HL-60/S4 (cell line): Measurements from ENCODE around the gene ETHE1.

Source experiments
- in situ Hi-C: fragments of 300-500 bp; cut with MboI; formaldehyde crosslinking; loops from 2 replicates; pipeline ENCODE4 v1.14.3; 2022; ENCODE audit warnings: low sequenced_read_pairs

The ETHE1 gene, protein sequence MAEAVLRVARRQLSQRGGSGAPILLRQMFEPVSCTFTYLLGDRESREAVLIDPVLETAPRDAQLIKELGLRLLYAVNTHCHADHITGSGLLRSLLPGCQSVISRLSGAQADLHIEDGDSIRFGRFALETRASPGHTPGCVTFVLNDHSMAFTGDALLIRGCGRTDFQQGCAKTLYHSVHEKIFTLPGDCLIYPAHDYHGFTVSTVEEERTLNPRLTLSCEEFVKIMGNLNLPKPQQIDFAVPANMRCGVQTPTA

GRCh38 chr19:43526884-43527859, at the start of gene ETHE1:
ETHE1 (minus strand) TSS chr19:43527201; CDS start chr19:43527177, 24 bp downstream.
- in situ Hi-C loops = no loop called here

- in situ Hi-C loops = no loop called here
Measured at GRCh38 chr19:43575955-43576878, 49.2 kb upstream of the ETHE1 start.

GRCh38 chr19:43575156-43575950, 48.4 kb upstream of the ETHE1 start, which contains the start of the genes PINLYP and XRCC1:
PINLYP (plus strand) TSS chr19:43575801; CDS start chr19:43577192, 1,391 bp downstream.
XRCC1 (minus strand) TSS chr19:43575527; CDS start chr19:43575458, 69 bp downstream.
- in situ Hi-C loops = no loop called here

DNA sequence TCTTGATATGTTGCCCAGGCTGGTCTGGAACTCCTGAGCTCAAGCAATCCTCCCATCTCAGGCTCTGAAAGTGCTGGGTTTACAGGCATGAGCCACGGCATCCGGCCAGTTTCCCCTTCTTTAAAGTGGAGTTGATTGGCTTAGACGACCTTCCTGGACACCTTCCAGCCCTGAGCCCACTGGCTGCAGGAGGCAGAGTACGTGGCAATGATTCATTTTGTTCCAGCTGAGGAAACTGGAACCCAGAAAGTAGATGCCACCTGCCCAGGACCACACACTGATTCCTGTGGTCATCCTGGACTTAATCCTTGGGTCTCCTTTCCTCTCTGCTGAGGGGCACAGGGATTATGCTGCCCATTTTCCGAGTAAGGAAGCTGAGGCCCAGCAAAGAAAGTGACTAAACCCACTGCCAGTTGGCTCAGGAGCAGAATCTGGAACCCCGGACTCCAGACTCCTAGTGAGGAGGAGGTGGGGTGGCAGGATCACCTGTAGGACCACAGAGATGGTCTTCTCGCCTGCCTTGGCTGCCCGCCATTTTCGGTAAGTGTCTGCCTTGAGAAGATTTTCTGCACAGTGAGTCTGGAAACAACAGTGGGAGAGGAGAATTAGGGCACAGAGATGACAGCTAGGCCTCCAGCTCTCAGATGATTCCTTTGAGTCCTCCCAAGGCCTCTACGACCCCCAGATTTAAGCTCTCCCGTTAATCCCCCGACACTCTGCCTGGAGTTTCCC, 47.6 kb upstream of the ETHE1 start:
- in situ Hi-C loops = no loop called here

DNA sequence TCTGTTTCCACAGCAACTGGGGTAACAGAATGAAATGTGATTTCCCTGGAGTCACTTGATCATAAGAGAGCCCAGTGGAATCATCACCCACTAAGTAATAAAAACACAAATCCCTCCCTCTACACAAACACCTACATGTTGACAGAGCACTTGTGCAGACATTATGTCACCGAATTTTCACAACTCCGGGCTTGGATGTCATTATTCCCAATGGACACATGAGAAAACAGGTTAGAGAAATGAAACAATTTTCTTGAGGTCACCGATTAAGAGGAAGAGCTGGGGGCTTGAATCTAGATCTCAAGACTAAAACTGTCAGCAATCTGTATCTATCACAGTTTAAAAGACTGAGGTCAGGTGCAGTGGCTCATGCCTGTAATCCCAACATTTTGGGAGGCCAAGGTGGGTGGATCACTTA, 45.2 kb upstream of the ETHE1 start:
- in situ Hi-C loops = no loop called here

- in situ Hi-C loops = no loop called here
Measured at GRCh38 chr19:43570174-43570791, 43.3 kb upstream of the ETHE1 start.

DNA sequence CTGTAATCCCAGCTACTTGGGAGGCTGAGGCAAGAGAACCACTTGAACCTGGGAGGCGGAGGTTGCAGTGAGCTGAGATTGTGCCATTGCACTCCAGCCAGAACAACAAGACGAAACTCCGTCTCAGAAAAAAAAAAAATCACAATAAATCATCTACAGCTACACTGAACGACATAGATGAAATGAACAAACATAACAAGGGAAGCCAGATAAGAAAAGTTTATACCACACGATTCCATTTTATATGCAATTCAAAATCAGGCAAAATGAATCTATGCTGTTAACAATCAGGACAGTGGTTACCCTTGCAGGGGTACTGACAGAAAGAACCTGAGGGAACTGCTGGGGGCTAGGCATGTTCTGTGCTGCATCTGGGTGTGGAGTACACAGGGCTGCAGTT, 42.7 kb upstream of the ETHE1 start:
- in situ Hi-C loops = no loop called here

DNA sequence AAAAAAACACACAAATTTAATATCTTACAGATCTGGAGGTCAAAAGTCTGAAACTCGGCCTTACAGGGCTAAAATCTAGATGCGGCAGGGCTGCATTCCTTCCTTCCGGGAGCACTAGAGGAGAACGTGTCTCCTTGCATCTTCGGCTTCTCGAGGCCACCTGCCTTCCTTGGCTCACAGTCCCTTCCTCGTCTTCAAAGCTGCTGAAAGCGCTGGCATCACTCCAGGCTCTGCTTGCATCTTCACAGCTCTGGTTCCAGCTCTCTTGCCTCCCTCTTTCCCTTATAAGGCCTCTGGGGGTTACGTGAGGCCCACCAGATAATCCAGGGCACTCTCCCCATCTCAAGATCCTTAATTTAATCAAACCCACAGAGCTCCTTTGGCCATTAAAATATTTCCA, 37.8 kb upstream of the ETHE1 start:
- in situ Hi-C loops = no loop called here

DNA sequence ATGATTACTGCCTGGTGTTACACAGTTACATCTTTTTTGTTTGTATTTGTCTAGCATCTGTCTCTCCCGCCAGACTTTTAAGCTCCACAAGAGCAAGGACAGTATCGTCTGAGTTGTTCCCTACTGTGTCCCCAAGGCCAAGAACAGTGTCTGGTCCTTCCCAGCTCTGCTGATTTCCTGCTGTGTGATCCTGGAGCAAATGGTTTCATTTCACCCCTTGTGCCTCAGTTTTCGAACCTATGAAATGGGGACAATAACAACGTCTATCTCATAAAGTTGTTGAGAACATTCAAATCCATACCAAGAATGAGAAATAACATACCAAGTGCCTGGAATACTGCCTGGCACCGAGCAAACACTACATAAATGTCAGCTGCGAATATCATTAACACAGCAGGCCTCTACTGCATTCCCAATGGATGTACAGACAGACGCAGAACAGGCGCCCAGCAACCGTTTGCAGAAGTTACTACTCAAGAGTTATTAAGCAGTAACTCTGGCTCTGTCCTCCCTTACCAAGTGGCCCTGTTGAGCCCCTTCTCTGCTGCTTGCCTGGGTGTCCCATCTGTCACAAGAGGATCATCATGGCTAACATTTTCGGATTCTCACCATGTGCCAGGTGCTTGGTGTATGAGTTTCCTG, 36.9 kb upstream of the ETHE1 start:
- in situ Hi-C loops = no loop called here

- in situ Hi-C loops = no loop called here
Measured at GRCh38 chr19:43562698-43563241, 35.8 kb upstream of the ETHE1 start.

DNA sequence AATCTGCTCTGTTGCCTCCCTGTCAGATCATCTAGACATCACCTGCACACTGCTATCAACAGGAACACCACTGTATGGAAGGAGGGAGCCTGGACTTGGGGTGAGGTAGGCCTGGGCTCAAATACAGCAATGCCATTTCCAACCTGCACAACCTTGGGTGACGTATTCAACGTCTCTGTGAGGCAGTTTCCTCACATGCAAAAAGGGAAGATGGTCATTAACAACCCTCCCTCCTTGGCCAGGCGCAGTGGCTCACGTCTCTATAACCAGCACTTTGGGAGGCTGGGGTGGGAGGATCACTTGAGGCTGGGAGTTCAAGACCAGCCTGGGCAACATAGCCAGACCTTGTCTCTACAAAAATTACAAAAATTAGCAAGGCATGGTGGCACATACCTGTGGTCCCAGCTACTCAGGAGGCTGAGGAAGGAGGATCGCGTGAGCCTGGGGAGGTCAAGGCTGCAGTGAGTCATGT, 35.3 kb upstream of the ETHE1 start:
- in situ Hi-C loops = no loop called here

DNA sequence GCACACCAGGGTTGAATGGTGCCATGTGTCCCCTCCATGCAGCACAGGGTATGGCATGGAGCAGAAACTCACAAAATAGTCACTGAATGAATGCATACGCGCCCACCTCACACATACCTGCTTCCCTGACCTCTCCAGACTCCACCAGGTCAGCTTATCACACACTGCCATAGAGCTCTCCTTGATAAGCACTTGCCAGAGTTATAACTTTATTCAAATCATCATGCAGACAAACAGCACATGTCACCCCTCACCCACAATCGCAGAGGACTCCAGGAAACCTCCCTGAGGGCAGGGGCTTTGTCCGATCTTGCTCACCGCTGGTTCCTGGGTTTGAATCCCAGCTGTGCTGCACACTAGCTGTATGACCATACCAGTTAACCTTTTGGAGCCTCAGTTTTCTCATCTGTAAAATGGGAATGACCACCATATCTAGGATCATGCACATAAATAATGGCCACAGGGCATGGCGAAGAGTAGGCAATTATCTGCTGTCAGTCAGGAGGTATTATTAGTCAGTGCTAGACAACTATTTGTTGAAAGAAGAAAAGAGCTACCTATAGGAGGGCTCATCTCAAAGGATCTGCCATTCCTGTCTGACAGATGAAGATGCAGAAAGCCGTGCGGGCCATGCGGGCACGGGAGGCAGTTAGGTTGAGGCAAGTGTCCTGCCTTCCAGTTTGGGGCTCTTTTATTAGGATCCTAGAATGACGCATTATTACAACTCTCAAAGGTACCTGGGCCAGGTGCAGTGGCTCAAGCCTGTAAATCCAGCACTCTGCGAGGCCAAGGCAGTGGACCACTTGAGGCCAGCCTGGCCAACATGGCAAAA, 34.4 kb upstream of the ETHE1 start:
- in situ Hi-C loops = no loop called here

- in situ Hi-C loops = no loop called here
Measured at GRCh38 chr19:43560687-43561086, 33.7 kb upstream of the ETHE1 start.

GRCh38 chr19:43555185-43555770, 28.3 kb upstream of the ETHE1 start:
- in situ Hi-C loops = no loop called here

DNA sequence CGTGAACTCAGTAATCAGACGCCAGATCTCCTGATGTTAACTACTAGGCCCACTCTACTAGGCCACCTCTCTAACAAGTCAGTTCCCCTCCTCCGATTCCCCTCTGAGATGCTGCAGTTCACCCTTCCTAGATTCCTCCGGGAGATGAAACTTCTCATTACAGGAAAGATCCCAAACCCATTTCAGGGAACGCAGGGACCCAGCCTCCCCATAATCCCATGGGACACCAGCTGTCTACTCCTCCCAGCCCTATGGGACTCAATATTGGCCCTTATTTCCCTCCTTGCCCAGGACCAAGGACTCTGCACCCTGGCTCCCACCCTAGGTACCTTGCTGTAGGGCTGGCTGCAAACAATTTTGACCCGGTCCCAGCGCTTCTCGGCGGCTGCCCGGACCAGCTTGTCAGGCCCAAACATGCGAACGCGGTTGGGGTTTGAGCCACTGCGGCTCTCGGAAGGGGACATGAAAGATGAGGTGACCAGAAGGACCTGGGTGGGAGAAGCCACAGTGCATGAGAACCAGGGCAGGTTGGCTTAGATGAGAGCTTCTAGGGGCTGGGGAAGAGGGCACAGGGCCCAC, 27.4 kb upstream of the ETHE1 start:
- in situ Hi-C loops = no loop called here

GRCh38 chr19:43553656-43554055, 26.7 kb upstream of the ETHE1 start:
- in situ Hi-C loops = no loop called here
